ENCODE measurements around the gene ZNF654.

The ZNF654 gene

DNA sequence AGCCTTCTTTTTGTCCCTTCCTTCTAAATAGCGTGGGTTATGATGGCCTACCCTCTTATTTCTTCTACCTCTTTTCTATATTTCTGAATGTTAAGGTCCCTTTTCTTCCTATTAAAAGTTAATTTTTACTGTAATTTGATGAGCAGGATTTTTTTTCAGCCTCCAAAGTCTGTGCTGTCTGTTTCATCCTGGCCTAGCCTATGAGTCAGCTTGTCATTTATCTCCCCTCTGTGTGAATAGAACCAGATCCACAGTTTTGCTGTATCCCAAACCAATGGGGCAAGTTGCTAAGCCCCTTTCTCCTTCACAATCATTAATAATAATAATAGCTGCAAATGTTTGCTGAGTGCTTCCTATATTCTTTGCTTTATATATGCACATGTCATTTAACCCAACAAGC, 72.6 kb downstream of the ZNF654 start:
- Histone ChIP-seq H3K9ac (ENCODE audit: low read depth in 1 of 2, low read length in 2 of 2) (no peak overlapping the region), H3K4me3 (ENCODE audit: low read length in 2 of 2) (no peak overlapping the region), H3K27me3 (ENCODE audit: control insufficient read depth in 2 of 2, insufficient read depth in 2 of 2, low read length in 2 of 2) (no peaks in the 10 kb centered on the region), H3K27ac (ENCODE audit: low read depth in 2 of 2, low read length in 2 of 2) (no peak overlapping the region), H3K4me1 (ENCODE audit: control insufficient read depth in 2 of 2, insufficient read depth in 2 of 2, low read length in 2 of 2) (no peaks in the 10 kb centered on the region), H3K36me3 (ENCODE audit: control insufficient read depth in 2 of 2, insufficient read depth in 2 of 2, low read length in 2 of 2) (peaks cover 5 to 13% of the 10 kb centered on the region in 2 donors), H3K9me3 (ENCODE audit: control insufficient read depth in 2 of 2, low read length in 2 of 2) (no peaks in the 10 kb centered on the region)

DNA sequence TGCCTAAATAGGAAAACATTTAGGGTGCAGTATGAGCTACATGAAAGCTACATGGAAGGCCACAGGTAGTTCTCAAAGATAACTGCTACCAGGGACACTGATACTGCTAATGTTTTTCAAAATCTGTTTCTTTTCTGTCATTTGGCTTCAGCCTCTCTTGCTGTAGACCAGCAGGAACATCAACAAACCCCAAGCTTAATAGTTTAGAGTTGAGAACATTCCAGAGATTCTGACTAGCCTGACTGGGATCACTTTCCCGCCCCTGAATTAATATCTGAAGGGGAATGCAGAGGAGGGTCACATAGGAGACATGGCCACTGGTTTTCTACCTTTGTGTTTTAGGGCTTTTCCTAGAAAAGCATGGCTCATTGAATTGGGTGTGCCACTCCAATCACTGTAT, 73.8 kb downstream of the ZNF654 start:
- Histone ChIP-seq H3K4me1 (ENCODE audit: control insufficient read depth in 2 of 2, insufficient read depth in 2 of 2, low read length in 2 of 2) (no peaks in the 10 kb centered on the region), H3K9ac (ENCODE audit: low read depth in 1 of 2, low read length in 2 of 2) (no peak overlapping the region)

DNA sequence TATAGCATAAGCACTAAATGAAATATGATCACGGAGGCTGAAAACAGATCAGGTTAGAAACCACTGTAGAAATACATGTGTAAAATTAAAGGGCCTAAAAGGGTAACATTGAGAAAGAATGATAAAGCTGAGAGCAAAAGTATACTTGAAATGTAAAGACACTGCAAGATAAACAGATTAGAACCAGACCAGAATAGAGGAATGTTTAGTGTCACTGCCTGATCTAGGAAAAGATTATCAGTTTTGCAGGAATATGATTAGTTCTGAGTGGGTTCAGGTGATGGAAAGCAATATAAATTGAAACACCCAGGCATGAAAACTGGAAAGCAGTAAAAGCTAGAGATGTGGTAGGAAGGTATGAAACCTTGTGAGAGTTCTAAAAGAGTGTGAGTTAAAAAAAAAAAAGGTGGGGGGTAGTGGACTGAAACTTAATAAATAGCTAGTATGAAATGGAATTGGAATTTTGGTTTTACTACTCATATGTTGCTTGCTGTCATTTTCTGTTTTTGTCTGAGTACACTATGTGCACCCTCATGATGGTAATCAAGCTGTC, 74.7 kb downstream of the ZNF654 start:
- Histone ChIP-seq H3K27me3 (ENCODE audit: control insufficient read depth in 2 of 2, insufficient read depth in 2 of 2, low read length in 2 of 2) (no peaks in the 10 kb centered on the region), H3K36me3 (ENCODE audit: control insufficient read depth in 2 of 2, insufficient read depth in 2 of 2, low read length in 2 of 2) (peaks cover 11 to 18% of the 10 kb centered on the region in 2 donors), H3K27ac (ENCODE audit: low read depth in 2 of 2, low read length in 2 of 2) (no peak overlapping the region), H3K9me3 (ENCODE audit: control insufficient read depth in 2 of 2, low read length in 2 of 2) (no peaks in the 10 kb centered on the region), H3K4me3 (ENCODE audit: low read length in 2 of 2) (no peak overlapping the region), H3K9ac (ENCODE audit: low read depth in 1 of 2, low read length in 2 of 2) (no peak overlapping the region), H3K4me1 (ENCODE audit: control insufficient read depth in 2 of 2, insufficient read depth in 2 of 2, low read length in 2 of 2) (no peaks in the 10 kb centered on the region)

More for the DNA sequence above, 73.8 kb downstream of the ZNF654 start:
- Histone ChIP-seq H3K27ac (ENCODE audit: low read depth in 2 of 2, low read length in 2 of 2) (no peak overlapping the region), H3K9me3 (ENCODE audit: control insufficient read depth in 2 of 2, low read length in 2 of 2) (no peaks in the 10 kb centered on the region), H3K36me3 (ENCODE audit: control insufficient read depth in 2 of 2, insufficient read depth in 2 of 2, low read length in 2 of 2) (peaks cover 8 to 16% of the 10 kb centered on the region in 2 donors), H3K27me3 (ENCODE audit: control insufficient read depth in 2 of 2, insufficient read depth in 2 of 2, low read length in 2 of 2) (no peaks in the 10 kb centered on the region), H3K4me3 (ENCODE audit: low read length in 2 of 2) (no peak overlapping the region)

DNA sequence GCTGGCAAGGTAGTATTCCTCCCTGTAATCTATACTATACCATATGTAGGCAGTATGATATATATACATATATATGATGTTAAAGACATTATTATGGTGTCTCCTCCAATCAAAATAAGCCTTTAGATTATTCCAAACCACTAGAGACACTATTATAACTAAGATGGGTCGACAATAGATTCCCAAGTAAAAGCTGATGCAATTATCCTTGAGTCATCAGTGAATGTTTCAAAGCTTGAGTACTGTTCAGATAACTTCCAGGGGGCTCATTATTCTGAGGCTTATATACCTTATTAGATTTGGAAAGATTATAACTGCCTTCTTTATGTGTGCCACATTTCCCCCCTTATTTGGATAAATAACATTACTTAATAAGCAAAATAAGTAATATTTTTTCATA, 78.8 kb downstream of the ZNF654 start:
- Histone ChIP-seq H3K9ac (ENCODE audit: low read depth in 1 of 2, low read length in 2 of 2) (no peak overlapping the region), H3K27ac (ENCODE audit: low read depth in 2 of 2, low read length in 2 of 2) (no peak overlapping the region), H3K36me3 (ENCODE audit: control insufficient read depth in 2 of 2, insufficient read depth in 2 of 2, low read length in 2 of 2) (peaks cover 29 to 30% of the 10 kb centered on the region in 2 donors), H3K4me1 (ENCODE audit: control insufficient read depth in 2 of 2, insufficient read depth in 2 of 2, low read length in 2 of 2) (no peaks in the 10 kb centered on the region), H3K9me3 (ENCODE audit: control insufficient read depth in 2 of 2, low read length in 2 of 2) (no peaks in the 10 kb centered on the region), H3K27me3 (ENCODE audit: control insufficient read depth in 2 of 2, insufficient read depth in 2 of 2, low read length in 2 of 2) (no peaks in the 10 kb centered on the region), H3K4me3 (ENCODE audit: low read length in 2 of 2) (no peak overlapping the region)

- Histone ChIP-seq H3K9me3 (ENCODE audit: control insufficient read depth in 2 of 2, low read length in 2 of 2) (no peaks in the 10 kb centered on the region), H3K4me3 (ENCODE audit: low read length in 2 of 2) (no peak overlapping the region), H3K27ac (ENCODE audit: low read depth in 2 of 2, low read length in 2 of 2) (no peak overlapping the region), H3K4me1 (ENCODE audit: control insufficient read depth in 2 of 2, insufficient read depth in 2 of 2, low read length in 2 of 2) (no peaks in the 10 kb centered on the region), H3K9ac (ENCODE audit: low read depth in 1 of 2, low read length in 2 of 2) (no peak overlapping the region), H3K36me3 (ENCODE audit: control insufficient read depth in 2 of 2, insufficient read depth in 2 of 2, low read length in 2 of 2) (peaks cover 24 to 25% of the 10 kb centered on the region in 2 donors), H3K27me3 (ENCODE audit: control insufficient read depth in 2 of 2, insufficient read depth in 2 of 2, low read length in 2 of 2) (no peaks in the 10 kb centered on the region)
Observed at GRCh38 chr3:88141458-88142083, 82.5 kb downstream of the ZNF654 start.

DNA sequence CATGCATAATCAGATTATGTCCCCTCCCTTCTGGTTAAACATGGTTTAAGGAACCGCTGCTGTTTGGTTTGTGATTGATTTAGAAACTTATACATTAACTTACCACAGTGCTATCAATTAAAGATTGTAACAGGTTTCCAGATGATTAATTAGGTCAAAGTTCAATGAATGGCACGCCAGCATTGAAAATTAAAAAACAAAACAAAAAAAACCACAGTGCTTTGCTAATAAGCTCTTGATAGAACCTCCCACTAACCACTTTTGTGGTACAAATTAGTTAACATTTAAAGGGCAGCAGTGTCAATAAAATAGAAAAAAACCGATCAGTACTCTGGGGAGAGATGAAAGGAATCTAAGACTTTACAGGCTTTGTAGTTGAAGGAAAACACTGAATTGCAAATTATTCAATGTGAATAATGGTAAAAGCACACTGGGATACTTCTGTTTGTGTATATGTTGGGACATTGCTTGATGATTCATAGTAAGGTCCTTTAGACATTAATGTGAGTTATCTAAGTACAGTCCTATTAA, 83.1 kb downstream of the ZNF654 start:
- Histone ChIP-seq H3K4me3 (ENCODE audit: low read length in 2 of 2) (no peak overlapping the region), H3K27me3 (ENCODE audit: control insufficient read depth in 2 of 2, insufficient read depth in 2 of 2, low read length in 2 of 2) (no peaks in the 10 kb centered on the region), H3K9ac (ENCODE audit: low read depth in 1 of 2, low read length in 2 of 2) (no peak overlapping the region), H3K9me3 (ENCODE audit: control insufficient read depth in 2 of 2, low read length in 2 of 2) (no peaks in the 10 kb centered on the region), H3K27ac (ENCODE audit: low read depth in 2 of 2, low read length in 2 of 2) (no peak overlapping the region), H3K36me3 (ENCODE audit: control insufficient read depth in 2 of 2, insufficient read depth in 2 of 2, low read length in 2 of 2) (peaks cover 22 to 25% of the 10 kb centered on the region in 2 donors), H3K4me1 (ENCODE audit: control insufficient read depth in 2 of 2, insufficient read depth in 2 of 2, low read length in 2 of 2) (no peaks in the 10 kb centered on the region)

- H3K9me3 ChIP-seq (ENCODE audit: control insufficient read depth in 2 of 2, low read length in 2 of 2): no peaks in the 10 kb centered on the region
- H3K27ac ChIP-seq (ENCODE audit: low read depth in 2 of 2, low read length in 2 of 2): no peak overlapping the region
- no peaks in the 10 kb centered on the region for H3K27me3 ChIP-seq (ENCODE audit: control insufficient read depth in 2 of 2, insufficient read depth in 2 of 2, low read length in 2 of 2)
- no peak overlapping the region for H3K4me3 ChIP-seq (ENCODE audit: low read length in 2 of 2)
- peaks cover 0 to 17% of the 10 kb centered on the region in 2 donors for H3K4me1 ChIP-seq (ENCODE audit: control insufficient read depth in 2 of 2, insufficient read depth in 2 of 2, low read length in 2 of 2)
- no peak overlapping the region for H3K9ac ChIP-seq (ENCODE audit: low read depth in 1 of 2, low read length in 2 of 2)
- H3K36me3 ChIP-seq (ENCODE audit: control insufficient read depth in 2 of 2, insufficient read depth in 2 of 2, low read length in 2 of 2): no peaks in the 10 kb centered on the region
Observed at GRCh38 chr3:88147261-88147660, 88.2 kb downstream of the ZNF654 start.

DNA sequence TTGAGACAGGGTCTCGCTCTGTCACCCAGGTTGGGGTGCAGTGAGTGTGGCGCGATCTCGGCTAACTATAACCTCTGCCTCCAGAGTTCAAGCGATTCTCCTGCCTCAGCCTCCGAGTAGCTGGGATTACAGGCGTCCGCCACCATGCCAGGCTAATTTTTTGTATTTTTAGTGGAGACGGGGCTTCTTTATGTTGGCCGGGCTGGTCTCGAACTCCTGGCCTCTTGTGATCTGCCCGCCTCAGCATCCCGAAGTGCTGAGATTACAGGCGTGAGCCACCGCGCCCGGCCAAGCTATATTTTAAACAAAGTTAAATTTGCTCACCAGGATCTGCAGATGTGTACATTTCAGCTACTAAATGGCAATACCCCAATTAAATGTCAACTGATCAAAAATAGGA, 89.6 kb downstream of the ZNF654 start:
- Histone ChIP-seq H3K4me3 (ENCODE audit: low read length in 2 of 2) (peak overlapping the region; percentile 81 to 98), H3K9me3 (ENCODE audit: control insufficient read depth in 2 of 2, low read length in 2 of 2) (no peaks in the 10 kb centered on the region), H3K27me3 (ENCODE audit: control insufficient read depth in 2 of 2, insufficient read depth in 2 of 2, low read length in 2 of 2) (no peaks in the 10 kb centered on the region), H3K27ac (ENCODE audit: low read depth in 2 of 2, low read length in 2 of 2) (no peak overlapping the region), H3K4me1 (ENCODE audit: control insufficient read depth in 2 of 2, insufficient read depth in 2 of 2, low read length in 2 of 2) (peaks cover 0 to 19% of the 10 kb centered on the region in 2 donors), H3K36me3 (ENCODE audit: control insufficient read depth in 2 of 2, insufficient read depth in 2 of 2, low read length in 2 of 2) (peaks cover 0 to 5% of the 10 kb centered on the region in 2 donors), H3K9ac (ENCODE audit: low read depth in 1 of 2, low read length in 2 of 2) (peak overlapping the region in 1 of 2 donors; percentile 83)

GRCh38 chr3:88149101-88149508, 90.0 kb downstream of the ZNF654 start:
- no peaks in the 10 kb centered on the region for H3K9me3 ChIP-seq (ENCODE audit: control insufficient read depth in 2 of 2, low read length in 2 of 2)
- H3K27me3 ChIP-seq (ENCODE audit: control insufficient read depth in 2 of 2, insufficient read depth in 2 of 2, low read length in 2 of 2): no peaks in the 10 kb centered on the region
- peak overlapping the region in 1 of 2 donors; percentile 88 for H3K27ac ChIP-seq (ENCODE audit: low read depth in 2 of 2, low read length in 2 of 2)
- peak overlapping the region; percentile 81 to 98 for H3K4me3 ChIP-seq (ENCODE audit: low read length in 2 of 2)
- H3K9ac ChIP-seq (ENCODE audit: low read depth in 1 of 2, low read length in 2 of 2): peak overlapping the region; percentile 38 to 83
- peaks cover 0 to 19% of the 10 kb centered on the region in 2 donors for H3K4me1 ChIP-seq (ENCODE audit: control insufficient read depth in 2 of 2, insufficient read depth in 2 of 2, low read length in 2 of 2)
- H3K36me3 ChIP-seq (ENCODE audit: control insufficient read depth in 2 of 2, insufficient read depth in 2 of 2, low read length in 2 of 2): peaks cover 0 to 5% of the 10 kb centered on the region in 2 donors

DNA sequence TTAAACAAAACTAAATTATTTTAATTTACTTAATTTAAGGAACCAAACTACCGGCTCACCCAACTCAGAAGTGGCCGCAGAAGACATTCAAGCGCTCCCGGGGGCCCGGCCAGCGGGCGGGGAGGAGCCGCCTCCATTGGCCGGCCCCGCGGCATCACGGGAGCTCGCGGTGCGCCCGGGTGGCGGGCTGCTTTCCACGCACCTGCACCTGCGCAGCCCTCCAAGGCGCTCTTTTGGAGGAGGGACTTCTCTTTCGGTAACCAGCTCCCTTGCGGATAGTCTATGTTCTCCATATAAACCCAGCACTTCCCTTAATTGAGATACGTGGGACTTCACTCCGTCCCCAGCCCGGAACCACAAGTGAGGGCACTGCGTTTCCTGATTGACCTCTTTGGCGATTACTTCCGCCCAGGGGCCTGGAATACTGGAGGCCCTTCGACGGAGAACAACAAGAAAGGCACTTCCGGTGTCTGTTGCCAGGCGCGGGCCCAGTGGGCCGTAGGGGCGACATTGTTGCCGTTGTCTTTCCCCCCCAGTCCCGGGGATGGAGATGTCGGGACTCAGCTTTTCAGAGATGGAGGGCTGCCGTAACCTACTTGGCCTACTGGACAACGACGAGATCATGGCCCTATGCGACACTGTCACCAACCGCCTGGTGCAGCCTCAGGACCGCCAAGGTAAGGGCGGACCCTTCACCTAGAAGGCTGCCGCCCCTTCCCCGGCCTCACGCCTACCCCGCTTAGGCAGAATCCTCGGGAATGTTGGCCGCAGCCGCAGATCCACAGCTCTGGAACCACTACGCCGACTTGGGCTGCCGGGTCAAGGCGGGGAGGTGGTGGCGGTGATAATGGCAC, 90.7 kb downstream of the ZNF654 start, which contains the start of gene C3orf38:
TSS of gene C3orf38 (plus strand) at position 451 of the 854 bp plus-strand sequence. CDS start at position 545, 94 bp downstream.
- H3K36me3 ChIP-seq (ENCODE audit: control insufficient read depth in 2 of 2, insufficient read depth in 2 of 2, low read length in 2 of 2): peaks cover 4 to 10% of the 10 kb centered on the region in 2 donors
- H3K27me3 ChIP-seq (ENCODE audit: control insufficient read depth in 2 of 2, insufficient read depth in 2 of 2, low read length in 2 of 2): no peaks in the 10 kb centered on the region
- peak within 1 kb of the TSS; percentile 83 to 99 for H3K9ac ChIP-seq (ENCODE audit: low read depth in 1 of 2, low read length in 2 of 2)
- H3K27ac ChIP-seq (ENCODE audit: low read depth in 2 of 2, low read length in 2 of 2): peak within 1 kb of the TSS; percentile 88 to 96
- H3K4me1 ChIP-seq (ENCODE audit: control insufficient read depth in 2 of 2, insufficient read depth in 2 of 2, low read length in 2 of 2): peaks cover 0 to 19% of the 10 kb centered on the region in 2 donors
- peak within 1 kb of the TSS; percentile 81 to 98 for H3K4me3 ChIP-seq (ENCODE audit: low read length in 2 of 2)
- no peaks in the 10 kb centered on the region for H3K9me3 ChIP-seq (ENCODE audit: control insufficient read depth in 2 of 2, low read length in 2 of 2)

Measured in mucosa of rectum (tissue), 2 donors.